HG03060 (cell line): Measurements from ENCODE around the gene PLA2G12A.

Experiments used
- ATAC-seq: cut with Tn5 transposase; IDR thresholded peaks from one replicate; pipeline ENCODE4 v1.9.1; 2021; ENCODE audit warnings: low read depth, moderate number of reproducible peaks; ENCODE audit not compliant: unreplicated experiment

Gene PLA2G12A

DNA sequence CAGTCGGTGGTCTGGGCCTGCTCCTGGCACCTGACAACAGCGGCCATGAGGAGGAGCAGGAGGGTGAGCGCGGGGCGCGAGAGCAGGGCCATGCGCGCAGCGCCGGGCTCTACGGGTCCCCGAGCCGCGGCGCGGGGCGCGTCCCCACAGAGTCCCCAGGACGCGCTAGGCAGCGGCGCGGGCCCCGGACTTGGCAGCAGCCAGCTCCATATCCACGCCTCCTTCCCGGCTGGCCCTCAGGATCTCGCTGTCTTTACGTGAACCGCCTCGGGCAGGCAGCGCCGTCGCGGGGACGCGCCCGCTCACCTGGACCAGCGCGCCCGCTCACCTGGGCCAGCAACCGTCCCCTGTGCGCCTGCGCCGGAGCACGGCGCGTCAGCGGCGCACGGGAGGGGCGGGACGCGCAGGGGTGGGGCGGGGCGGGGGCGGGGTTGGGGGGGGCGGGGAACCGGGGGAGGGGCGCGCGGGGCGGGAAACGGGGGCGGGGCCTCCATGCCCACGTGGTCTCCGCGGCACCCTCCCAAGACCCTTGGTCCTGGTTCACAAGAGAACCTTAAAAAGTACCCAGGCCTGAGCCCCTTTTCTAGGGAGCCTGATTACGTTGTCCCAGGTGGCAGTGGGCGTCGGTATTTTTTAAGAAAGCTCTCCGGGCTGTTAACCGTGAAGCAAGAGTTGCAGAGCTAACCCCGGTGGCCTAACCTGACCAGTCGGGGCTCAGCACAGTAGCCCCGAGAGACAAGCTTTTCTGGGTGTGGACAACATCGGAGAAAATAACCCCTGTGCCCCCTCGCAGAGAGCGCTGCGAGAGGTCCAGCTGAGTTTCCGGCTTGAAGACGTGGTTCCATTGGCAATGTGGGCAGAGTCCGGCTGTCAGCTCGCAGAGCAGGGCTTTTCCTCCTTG, at the start of gene PLA2G12A:
Gene PLA2G12A, minus strand, starts transcription at position 353 of the 901 bp plus-strand sequence. Its CDS starts 261 bp downstream, at position 92.
- peak; percentile 39 for ATAC-seq

DNA sequence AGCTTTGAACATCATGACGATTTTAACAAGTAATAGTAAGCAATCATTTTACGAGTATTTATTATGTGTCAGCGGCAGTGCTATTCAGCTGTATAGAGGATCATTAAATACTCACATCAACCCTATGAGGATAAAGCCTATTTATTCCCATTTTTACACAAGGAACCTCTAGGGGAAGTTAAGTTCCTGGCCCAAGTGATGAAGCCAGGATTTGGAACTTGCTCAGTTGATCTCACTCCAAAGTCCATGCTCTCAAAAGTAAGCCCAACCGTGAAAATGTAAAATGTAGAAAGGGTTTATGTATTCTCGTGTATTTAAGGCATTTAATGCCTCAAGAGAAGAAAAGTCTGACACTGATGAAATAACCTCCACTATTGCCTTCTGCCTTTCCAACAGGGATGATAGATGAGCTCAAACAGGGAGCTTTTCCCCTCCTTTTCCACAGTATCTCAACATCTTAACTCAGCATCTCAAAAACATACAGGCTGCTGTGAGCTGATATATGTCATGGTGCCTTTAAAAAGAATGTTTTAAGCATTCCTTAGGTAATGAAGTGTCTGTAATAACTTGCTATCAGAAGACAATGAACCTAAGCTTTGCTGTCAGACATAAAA, 35.0 kb upstream of the PLA2G12A start:
- ATAC-seq, result no peak

GRCh38 chr4:109764376-109764775, 34.5 kb upstream of the PLA2G12A start:
- ATAC-seq, result no peak

DNA sequence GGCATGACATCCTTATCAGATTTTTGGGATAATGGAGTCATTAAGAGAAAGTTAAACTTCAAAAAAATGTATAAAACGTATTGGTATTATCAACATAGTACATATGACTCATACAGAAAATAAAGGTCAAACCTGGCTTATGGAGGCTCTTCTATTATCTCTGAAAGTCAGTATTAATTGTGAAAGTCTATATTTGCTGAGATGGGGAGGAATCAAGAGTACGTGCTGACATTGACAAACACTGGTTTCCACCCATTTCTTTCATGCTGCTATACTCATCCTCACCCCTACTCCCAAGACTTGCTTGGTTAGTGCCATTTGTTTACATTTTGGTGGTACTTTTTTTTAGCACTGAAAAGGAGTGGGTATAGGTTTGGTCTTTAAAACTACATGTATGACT, 30.8 kb upstream of the PLA2G12A start:
- no peak for ATAC-seq

- ATAC-seq, result no peak
Measured at GRCh38 chr4:109755656-109756055, 25.8 kb upstream of the PLA2G12A start.

DNA sequence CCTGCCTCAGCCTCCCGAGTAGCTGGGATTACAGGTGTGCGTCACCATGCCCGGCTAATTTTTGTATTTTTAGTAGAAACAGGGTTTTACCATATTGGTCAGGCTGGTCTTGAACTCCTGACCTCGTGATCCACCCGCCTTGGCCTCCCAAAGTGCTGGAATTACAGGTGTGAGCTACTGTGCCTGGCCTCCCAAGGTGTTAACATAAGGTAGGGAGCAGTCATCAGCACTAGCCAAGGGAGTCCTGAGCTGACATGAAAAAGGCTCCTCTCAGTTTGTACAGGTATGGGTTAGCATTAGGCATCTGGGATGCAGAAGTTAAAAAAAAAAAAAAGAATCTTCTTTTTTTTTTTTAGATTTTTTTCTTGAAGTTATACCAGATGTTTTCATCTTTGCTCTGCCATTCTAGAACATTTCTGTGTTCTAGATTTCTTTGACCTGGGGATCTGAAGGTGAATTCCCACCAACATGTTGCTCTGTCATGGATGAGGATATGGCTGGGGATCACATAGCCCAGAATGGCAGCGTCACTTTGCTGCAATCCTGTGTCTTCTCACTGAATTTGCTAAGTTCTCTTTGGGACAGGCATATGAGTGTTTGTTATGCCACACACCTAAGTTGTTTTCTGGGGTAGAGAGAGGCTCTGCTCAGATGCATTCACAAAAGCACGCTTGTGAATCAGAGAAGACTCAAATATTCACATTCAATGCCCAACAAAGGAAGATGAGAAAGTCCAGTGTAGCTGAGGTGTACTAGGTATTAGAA, 24.4 kb upstream of the PLA2G12A start:
- no peak for ATAC-seq

GRCh38 chr4:109752525-109752924, 22.7 kb upstream of the PLA2G12A start:
- no peak for ATAC-seq

DNA sequence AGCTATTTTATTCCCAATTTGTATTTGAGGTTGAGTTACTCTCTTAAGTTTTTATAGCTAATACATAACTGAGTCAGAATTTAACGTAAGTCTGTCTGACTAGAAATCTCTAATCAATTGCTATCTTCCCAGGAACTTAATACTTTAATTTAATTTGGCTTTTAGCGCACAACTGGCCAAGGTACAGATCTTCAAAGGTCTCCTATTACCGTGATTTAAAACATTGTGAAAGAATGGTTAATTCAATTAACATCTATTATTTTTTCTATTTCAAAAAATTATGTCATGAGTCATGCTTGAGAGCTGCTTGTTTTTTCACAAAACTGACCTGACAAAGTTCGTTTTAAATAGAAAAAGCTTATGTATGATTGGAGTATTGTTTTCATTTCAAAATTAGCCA, 22.0 kb upstream of the PLA2G12A start:
- no peak for ATAC-seq

- no peak for ATAC-seq
Measured at GRCh38 chr4:109750652-109751244, 20.9 kb upstream of the PLA2G12A start.

DNA sequence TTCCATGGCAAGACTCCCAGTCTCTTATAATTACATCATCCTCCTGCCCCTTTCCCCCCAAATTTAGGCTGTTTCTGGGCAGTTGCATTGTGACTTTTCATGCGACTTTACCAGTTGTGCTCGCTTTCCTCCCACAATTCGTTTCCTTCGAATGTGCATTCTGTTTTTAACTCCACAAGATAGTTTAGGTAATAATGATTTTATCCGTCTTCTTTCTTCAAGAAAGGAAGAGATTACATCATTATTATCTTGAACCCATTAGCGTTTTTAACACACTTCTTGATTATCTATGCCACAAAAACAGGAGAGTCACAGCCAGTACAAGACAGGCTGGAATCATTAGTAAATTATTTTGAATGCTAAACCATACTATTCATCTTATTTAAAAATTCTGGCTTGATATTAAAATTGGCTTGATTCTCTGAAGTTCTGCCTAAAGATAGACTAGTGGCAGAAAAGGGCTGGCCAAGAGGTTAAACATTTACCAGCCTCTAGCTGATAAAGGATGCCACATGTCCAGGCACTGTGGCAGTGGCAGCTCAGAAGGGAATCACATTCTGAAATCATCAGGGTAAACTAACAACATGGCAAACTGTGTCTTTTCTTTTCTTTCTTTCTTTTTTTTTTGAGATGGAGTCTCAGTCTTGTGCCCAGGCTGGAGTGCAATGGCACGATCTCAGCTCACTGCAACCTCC, 19.7 kb upstream of the PLA2G12A start:
- no peak for ATAC-seq

DNA sequence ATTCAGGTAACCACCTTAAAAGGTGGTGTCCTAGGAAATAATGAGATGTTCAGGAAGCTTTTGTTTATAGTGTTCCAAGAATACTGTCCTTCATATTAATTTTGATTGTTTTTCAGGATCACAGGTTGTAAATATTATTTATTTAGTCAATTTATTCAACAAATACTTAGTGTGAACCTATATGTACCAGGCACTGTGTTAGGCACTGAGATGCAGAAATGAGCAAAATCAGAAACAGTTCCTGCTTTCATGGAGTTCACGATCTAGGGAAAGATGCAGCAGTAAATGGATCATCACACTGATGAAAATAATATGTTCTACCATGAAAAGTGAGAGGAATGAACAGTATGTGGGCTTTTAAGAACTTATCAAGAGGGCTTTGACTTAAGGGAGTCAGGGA, 18.2 kb upstream of the PLA2G12A start:
- no peak for ATAC-seq

GRCh38 chr4:109746728-109747127, 16.9 kb upstream of the PLA2G12A start:
- no peak for ATAC-seq

DNA sequence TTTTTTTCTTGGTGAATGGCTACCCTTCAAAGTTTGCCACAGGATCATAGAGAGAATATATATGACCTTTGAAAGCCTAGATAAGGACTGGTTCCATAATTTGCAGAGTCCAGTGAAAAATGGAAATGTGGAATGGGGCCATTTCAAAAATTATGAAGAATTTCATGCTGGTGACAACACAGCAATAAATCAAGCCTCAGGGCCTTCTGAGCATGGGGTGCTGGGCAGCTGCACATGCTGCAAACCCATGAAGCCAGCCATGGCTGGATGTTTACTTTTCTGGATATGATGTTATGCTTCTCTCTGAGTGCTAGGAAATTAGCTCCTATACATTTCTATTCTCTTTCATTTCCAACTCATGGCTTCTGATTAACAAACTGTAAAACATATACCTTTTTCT, 16.0 kb upstream of the PLA2G12A start:
- ATAC-seq, result no peak

DNA sequence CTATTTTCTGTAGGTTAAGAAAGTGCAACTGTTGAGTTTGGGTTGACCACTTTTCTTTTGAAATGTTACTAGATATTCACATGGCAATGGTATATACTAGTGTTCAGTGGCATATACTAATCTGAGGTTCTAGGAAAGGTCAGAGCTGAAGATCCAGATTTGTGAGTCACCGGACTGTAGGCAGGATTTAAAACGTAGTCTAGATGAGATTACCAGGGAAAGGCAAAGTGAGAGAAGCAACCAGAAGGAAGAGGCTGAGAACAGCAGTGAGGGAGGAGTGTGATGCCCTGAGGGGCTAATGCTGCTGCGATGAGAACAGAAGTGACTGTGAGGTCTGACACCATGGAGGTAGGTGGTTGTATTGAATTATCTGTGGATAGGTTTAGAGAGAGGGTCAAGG, 9.7 kb upstream of the PLA2G12A start:
- no peak for ATAC-seq

- no peak for ATAC-seq
Measured at GRCh38 chr4:109738104-109738872, 8.4 kb upstream of the PLA2G12A start.

DNA sequence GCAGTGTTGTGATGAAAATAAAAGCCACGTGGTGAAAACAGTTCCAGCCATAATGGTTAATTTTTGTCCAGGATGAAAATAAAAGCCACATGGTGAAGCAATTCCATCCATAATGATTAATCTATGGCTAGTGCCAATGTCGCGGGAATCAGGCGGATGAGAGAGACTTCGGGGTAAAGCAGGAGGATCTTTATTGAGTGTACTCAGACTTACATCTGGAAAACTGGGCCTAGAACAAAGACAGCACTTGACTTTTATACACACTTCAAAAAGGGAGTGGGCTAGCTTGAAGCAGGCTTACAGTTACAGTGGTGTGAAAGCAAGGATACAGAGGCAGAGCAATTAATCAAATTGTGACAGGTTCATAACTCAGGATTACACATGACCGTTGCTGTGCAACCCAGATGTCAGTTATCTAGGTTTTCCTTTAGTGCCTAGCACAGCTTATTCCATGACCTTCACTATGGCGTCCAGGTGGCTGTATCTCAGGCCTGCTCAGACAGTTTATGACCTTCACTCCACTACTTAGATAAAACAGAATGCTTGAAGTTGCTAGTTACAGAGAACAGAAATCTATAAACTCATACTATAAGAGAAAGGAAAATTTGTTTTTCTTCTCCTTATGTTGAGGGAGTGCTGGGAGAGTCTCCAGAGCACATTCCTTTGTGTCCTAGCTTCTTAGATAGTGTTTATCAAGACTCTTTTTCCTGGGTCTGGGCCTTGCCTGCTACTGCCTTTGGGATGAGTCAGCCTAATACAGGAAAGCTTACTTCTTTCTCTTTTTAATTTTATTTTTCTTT, 5.9 kb upstream of the PLA2G12A start:
- ATAC-seq, result no peak

GRCh38 chr4:109733728-109734127, 3.9 kb upstream of the PLA2G12A start:
- ATAC-seq, result no peak

- ATAC-seq, result no peak
Measured at GRCh38 chr4:109730619-109731545, 1.0 kb upstream of the PLA2G12A start.
